GM21381 (cell line): ENCODE measurements around the gene TSHZ2.
"Not testable (repeated sequence)": the region's sequence is repeated elsewhere in the genome, so short reads cannot be mapped to it uniquely, and the experiment has no call there.

Experiments used
- ATAC-seq: cut with Tn5 transposase; IDR thresholded peaks from one replicate; pipeline ENCODE4 v1.9.1; 2021; ENCODE audit warnings: mild to moderate bottlenecking, moderate library complexity; ENCODE audit not compliant: unreplicated experiment

Gene TSHZ2

DNA sequence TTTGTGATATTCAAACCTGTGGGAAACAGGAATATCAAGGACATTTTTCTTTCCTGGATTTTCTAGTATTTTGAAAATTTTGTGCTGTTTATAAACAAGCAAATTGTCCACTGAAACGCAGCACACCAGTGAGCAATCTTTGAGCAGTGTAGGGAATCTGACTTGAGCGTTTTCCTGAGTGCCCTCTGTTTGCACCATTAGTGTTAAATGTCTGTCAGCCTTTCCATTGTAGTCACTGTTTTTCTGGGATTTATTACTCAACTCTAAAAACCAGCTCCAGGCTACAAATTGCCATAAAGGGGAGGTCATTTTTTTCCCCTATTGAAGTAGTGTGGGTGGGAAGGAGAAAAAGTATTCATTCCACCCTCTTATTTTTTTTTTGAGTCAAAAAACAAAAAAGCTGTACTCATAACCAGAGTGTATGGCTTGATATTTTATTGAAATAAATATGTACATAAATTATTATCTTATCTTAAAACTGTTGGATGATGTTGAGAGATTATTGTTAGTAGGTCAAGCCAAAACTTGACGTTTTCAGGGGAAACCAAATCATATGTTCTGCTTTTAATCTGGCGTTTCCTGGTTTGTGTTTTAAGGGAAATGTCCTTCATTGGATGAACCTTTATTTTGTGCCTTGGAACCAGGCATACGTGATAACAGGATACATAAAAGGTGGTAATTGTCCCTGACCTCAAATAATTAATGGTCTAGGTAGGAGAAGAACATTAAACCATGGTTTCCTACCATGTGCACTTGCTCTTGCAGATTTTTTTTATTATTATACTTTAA, 51.8 kb downstream of the TSHZ2 start:
- no peak for ATAC-seq

DNA sequence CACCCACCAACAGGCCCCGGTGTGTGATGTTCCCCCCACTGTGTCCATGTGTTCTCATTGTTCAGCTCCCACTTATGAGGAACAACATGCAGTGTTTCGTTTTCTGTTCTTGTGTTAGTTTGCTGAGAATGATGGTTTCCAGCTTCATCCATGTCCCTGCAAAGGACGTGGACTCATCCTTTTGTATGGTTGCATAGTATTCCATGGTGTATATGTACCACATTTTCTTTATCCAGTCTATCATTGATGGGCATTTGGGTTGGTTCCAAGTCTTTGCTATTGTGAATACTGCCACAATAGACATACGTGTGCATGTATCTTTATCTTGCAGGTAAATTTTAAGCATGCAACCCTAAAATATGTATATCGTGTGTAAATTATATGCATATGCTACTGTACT, 52.5 kb downstream of the TSHZ2 start:
- ATAC-seq, result not testable (repeated sequence)

- ATAC-seq, result no peak
These were observed 54.9 kb downstream of the TSHZ2 start for GRCh38 chr20:53027089-53027488.

DNA sequence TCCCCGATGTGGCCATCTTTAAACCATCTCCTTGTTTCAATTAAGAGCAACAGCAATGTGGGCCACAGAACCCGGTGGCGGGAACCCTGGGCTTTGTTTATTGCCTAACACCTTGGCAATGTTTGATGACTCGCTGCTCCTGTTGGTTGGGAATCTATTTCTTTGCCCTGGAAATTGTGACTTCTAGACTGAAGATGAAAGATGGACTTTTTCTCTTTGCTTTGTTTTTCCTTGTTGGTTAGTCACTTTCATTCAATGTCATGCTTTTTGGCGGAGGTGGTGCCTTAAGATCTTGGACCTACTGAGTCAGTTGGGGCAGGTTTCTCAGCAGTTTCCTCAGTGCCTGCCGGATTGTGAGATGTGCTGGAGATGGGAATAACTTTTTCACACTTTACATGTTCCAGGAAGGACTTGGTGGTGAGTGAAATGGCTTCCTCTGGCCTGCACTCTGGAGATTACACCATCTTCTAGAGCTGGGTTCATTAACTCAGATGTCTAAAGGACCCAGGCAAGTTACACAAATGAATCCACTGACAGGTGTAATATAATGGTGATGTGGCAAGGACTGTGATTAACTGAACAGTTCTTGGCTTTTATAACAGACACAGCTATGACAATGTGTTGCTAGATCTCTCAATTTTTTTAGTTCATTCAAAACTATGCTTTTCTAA, 56.3 kb downstream of the TSHZ2 start:
- ATAC-seq, result no peak

DNA sequence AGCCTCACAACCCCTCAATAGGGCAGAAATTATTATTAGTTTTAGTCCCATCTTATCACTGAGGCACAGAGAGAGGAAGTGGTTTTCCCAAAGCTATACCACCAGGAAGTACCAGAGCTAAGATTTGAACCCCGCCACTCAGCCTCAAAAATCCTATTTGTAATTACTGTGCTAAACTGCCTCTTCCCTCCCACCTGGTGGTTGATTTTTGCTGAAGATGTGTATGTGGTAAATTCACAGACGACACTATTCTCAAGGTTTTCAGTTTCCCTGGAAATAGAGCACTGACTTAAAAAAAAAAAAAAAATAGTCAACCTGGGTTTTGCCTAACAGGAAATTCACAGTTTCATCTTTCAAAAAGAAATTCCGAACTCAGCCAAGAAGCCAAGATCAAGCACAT, 57.9 kb downstream of the TSHZ2 start:
- ATAC-seq, result no peak

DNA sequence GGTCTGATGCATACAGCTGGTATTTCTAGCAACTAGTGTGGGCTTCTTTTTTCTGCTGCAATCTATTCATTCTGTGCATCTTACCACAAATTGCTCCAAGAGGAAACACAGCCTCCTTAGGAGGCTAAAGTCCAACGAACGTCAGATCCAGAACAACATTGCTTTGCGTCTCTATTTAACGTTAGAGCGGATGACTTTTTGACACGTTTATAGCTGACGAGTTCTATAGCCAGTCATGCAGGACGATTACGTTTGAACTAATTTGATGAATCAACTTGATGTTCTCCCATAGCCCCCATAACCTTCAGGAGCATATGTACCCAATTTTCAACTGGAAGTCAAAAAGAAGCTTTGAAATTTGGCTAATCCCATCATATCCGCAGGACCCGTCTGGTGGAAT, 59.9 kb downstream of the TSHZ2 start:
- ATAC-seq, result no peak

- ATAC-seq, result no peak
These were observed 60.3 kb downstream of the TSHZ2 start for GRCh38 chr20:53032478-53032932.

DNA sequence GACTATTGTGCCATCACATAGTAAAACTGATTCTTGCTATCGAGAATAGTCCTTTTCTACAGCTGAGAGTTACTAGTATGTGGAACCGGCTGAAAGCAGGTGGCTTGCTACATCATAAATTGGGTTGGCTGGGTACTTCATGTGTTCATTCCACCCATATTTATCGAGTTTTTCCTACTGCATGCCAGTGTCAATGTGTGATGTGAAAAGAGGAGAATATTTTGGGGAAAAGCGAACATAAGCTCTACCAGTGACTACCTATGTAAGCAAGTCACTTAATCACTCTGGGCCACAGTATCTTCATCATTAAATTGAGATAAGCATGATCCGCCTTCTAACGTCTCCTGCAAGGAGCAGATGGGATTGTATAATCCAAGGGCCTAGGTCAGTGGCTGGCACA, 61.0 kb downstream of the TSHZ2 start:
- no peak for ATAC-seq

DNA sequence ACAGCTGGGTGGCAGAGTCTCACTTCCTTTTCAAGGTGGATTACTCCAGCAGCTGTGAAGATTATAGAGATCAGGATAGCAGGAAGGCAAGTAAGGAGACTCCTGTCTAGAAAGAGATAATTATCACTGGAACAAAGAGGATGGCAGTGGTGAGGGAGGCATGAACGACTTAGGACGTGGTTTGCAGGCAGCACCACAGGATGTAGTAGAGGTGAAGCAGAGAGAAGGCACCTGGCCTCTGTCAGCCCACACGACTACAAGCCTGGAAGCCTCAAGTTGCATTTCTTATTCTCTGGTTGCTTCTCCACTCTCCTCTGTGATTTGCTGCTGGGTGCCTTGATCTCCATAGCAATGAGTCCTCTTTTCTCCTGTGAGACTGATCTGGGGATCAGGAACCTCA, 62.7 kb downstream of the TSHZ2 start:
- ATAC-seq, result no peak

DNA sequence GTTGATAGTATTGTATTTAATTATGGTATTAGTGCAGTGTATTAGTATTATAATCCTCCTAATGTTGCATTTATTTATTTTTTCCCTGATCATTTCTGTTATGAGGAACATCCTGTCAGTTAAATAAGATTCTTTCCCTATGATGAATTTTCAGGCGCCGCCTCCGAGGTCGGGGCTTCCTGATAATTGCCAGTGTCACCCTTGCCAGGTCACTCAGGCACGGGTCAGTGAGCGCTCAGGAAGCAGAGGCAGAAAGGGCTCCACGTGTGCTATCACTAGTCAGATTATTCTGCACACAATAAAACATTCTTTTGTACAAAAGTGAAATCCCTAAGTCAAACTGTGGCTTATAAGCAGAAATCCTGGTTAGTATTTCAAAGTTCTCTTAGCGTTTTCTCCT, 64.8 kb downstream of the TSHZ2 start:
- no peak for ATAC-seq

DNA sequence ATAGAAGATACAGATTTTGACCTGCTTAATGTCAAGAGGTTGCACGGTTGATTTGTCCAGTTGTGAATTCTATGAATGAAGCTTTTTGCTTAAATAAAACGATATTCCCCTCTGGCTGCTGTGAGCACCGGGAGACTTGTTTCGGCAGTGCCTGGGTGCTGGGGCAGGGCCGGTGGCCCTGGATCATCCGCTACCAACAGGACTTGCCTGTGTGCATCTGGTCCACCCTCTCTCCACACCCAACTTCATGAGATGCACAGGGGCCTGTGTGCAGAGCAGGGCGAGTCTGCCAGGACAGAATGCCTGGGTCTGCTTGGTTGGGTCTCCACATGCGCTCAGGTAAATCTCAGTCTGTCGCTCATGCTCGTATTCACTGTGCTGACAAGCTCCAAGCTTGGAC, 65.5 kb downstream of the TSHZ2 start:
- no peak for ATAC-seq

- ATAC-seq, result no peak
These were observed 66.1 kb downstream of the TSHZ2 start for GRCh38 chr20:53038299-53038698.

- no peak for ATAC-seq
These were observed 68.8 kb downstream of the TSHZ2 start for GRCh38 chr20:53040693-53041589.

GRCh38 chr20:53042521-53042920, 70.4 kb downstream of the TSHZ2 start:
- ATAC-seq, result no peak

DNA sequence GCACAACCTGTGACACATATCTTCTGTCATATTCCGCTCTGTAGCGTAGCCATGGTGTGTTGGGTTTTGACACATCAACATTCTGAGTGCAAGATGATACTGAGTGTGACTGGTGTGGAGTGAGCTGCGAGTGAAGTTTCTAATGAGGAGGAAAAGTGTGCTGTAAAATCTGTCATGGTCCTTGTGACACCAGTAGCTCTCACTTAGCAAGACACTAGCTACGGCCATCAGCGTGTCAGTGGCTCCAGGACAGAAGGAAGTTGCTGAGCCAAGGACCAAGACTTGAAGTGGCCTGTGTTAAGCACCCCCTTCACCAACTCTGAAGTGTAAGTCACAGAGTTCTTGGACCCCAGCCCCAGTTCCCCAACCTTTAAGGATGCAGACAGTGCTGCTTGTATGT, 72.1 kb downstream of the TSHZ2 start:
- ATAC-seq, result no peak

- ATAC-seq, result no peak
These were observed 73.8 kb downstream of the TSHZ2 start for GRCh38 chr20:53045941-53046340.

- no peak for ATAC-seq
These were observed 75.0 kb downstream of the TSHZ2 start for GRCh38 chr20:53047203-53047602.

DNA sequence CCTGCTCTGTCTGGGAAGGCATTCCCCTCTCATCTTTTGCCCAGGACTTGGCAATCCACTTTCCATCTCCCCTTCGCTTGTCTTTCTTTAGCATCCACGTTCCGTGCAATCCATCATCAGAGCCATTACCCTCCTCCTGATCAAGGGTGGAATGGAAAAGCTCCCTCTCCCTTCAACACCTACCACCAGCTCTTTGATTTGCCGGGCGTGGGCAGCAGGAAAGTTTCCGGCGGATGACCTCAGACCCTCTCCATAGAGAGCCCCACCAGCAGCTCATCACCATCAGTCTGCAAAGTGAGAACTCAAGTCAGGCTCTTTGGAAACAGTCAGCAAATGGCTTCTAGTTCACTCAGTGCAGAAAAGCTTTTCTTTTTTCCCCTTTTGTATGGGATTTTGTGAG, 76.2 kb downstream of the TSHZ2 start:
- ATAC-seq, result no peak

DNA sequence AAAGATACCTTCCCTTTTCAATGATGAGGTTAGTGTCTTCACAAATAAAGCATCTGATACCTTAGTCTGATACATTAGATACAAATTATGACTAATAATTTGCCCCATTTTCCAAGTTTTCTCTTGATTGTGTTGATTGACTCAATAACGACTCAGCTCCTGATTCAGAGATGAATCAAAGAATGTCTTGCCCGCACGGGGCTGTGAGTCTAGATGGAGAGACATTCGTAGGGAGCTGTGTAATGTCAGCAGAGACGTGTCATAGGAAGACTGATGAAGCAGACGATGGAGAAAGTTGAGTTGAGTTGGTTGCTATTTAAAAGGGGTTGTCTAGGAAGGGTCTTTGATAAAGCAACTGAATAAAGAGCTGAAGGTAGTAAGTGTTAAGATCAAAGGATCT, 78.2 kb downstream of the TSHZ2 start:
- no peak for ATAC-seq

DNA sequence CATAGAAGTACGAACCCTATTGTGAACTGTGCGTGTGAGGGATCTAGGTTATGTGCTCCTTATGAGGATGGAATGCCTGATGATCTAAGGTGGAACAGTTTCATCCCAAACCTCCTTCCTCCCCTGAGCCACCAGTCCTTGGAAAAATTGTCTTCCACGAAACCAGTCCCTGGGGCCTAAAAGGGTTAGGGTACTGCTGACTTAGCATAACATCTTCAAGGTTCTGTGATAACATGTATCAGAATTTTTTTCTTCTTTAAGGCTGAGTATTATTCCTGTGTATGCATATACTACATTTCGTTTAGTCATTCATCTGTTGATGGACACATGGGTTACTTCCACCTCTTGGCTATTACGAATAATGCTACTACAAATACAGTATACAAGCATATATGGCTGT, 80.2 kb downstream of the TSHZ2 start:
- no peak for ATAC-seq

GRCh38 chr20:53053595-53053994, 81.4 kb downstream of the TSHZ2 start:
- no peak for ATAC-seq
